Panc1 (cell line): ENCODE data around the gene SDK1. TPM values are rescaled to one million over a fixed set of nuclear protein-coding genes. Genes with fewer than 3 reads are reported as not detected.

Experiments
- ATAC-seq: fragments of 200-7000 bp; cut with Tn5 transposase; 2 replicates; pipeline ENCODE4 v1.9.1; 2020; ENCODE audit warnings: mild to moderate bottlenecking, moderate library complexity
- BruUV-seq: library from RNA; stranded (reverse); fragments of 400-500 nt; replicated peaks from 2 replicates; lab custom pipeline; 2021; lab: Mats Ljungman, UMichigan
- CTCF ChIA-PET: fragments of 300-600 bp; sonication (Branson Sonifier 250); formaldehyde crosslinking; loops from one replicate; lab custom pipeline; 2022; ENCODE audit warnings: antibody characterized with exemption; lab: Charles Lee
- POLR2A ChIA-PET: fragments of 300-600 bp; sonication (Branson Sonifier 250); formaldehyde crosslinking; loops from one replicate; lab custom pipeline; 2022; ENCODE audit warnings: antibody characterized with exemption; lab: Charles Lee
- DNase-seq: peaks from one replicate; pipeline ENCODE4 v3.0.0-alpha.2; 2010; ENCODE audit warnings: low read depth, low spot score
- H3K27ac ChIP-seq: 2 replicates; pipeline ENCODE4 v1.5.1; 2011; ENCODE audit warnings: mild to moderate bottlenecking, low read length, inconsistent platforms
- H3K27me3 ChIP-seq: fragments of 200-500 bp; sonication (Bioruptor generic); 2 replicates; pipeline ENCODE4 v1.6.0; 2014; ENCODE audit warnings: low read length, inconsistent platforms; ENCODE audit not compliant: control insufficient read depth, insufficient read depth
- H3K36me3 ChIP-seq: fragments of 200-500 bp; sonication (Bioruptor generic); 2 replicates; pipeline ENCODE4 v1.5.1; 2014; ENCODE audit warnings: inconsistent platforms, mild to moderate bottlenecking, low read length, moderate library complexity; ENCODE audit not compliant: control insufficient read depth, insufficient read depth
- H3K4me1 ChIP-seq: 2 replicates; pipeline ENCODE4 v1.5.1; 2011; ENCODE audit warnings: inconsistent platforms, mild to moderate bottlenecking, low read length, moderate library complexity; ENCODE audit not compliant: control insufficient read depth, insufficient read depth
- H3K4me3 ChIP-seq, 2 experiments: 2 replicates each; pipeline ENCODE4 v1.5.1; 2011 to 2012; ENCODE audit warnings: low read depth in 2 of 2, low read length in 2 of 2, mild to moderate bottlenecking in 2 of 2, inconsistent platforms in 1 of 2, moderate library complexity in 1 of 2
- H3K9me3 ChIP-seq: fragments of 200-500 bp; sonication (Bioruptor generic); 2 replicates; pipeline ENCODE4 v1.5.1; 2014; ENCODE audit warnings: low read depth, mild to moderate bottlenecking, inconsistent platforms, low read length, moderate library complexity; ENCODE audit not compliant: control insufficient read depth, insufficient read depth
- POLR2AphosphoS5 ChIP-seq: IDR thresholded peaks from 2 replicates; pipeline ENCODE4 v1.6.1; 2012; ENCODE audit warnings: mild to moderate bottlenecking, low read depth, low read length, moderate library complexity
- SIN3A ChIP-seq: IDR thresholded peaks from 2 replicates; pipeline ENCODE4 v1.6.1; 2012; ENCODE audit warnings: low read depth, mild to moderate bottlenecking, low read length, moderate library complexity, borderline replicate concordance; ENCODE audit not compliant: insufficient read depth
- TCF7L2 ChIP-seq: IDR thresholded peaks from 2 replicates; pipeline ENCODE4 v1.6.1; 2011; ENCODE audit warnings: mild to moderate bottlenecking, low read depth, low read length, inconsistent platforms
- in situ Hi-C: cut with HindIII; loops from 2 replicates; pipeline ENCODE4 v1.10.0; 2016; ENCODE audit warnings: low sequenced_read_pairs, low pct_unique_long_range_greater_than_20kb
- intact Hi-C: fragments of 100-400 bp; cut with micrococcal nuclease; formaldehyde crosslinking; loops from one replicate; pipeline ENCODE4 v1.10.0; 2022; ENCODE audit not compliant: unreplicated experiment
- total RNA-seq: library from RNA; stranded (reverse); gene quantifications from one replicate; pipeline ENCODE4 v1.2.1, GENCODE V29; 2021; ENCODE audit not compliant: unreplicated experiment
- TF ChIP-seq, protein P1 (sequence below), 2 experiments: IDR thresholded peaks; 2 replicates each; pipeline ENCODE4 v1.6.1; 2011 to 2012; ENCODE audit warnings: low read depth in 2 of 2, control low read depth in 1 of 2, low read length in 1 of 2, mild to moderate bottlenecking in 1 of 2, moderate library complexity in 1 of 2; ENCODE audit not compliant: insufficient read depth in 1 of 2
- TF ChIP-seq, protein P2 (sequence below): fragments of 450-650 bp; IDR thresholded peaks from 2 replicates; pipeline ENCODE4 v1.5.1; 2017; ENCODE audit warnings: mild to moderate bottlenecking

Gene SDK1
- total RNA-seq, 1 experiment from 2014 or later: 47.4 TPM

DNA sequence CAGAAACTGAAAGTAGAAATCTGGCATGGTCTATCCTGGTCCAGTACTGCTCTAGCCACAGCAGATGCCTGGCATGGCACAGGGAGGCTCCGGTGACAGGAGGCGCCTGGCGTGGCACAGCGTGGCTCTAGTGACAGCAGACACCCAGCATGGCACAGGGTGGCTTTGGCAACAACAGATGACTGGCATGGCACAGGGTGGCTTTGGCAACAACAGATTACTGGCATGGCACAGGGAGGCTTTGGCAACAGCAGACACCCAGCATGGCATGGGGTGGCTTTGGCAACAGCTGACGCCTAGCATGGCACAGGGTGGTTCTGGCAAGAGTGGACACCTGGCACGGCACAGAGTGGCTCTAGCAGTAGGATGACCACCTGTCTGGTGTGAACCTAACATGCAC is 900.5 kb downstream of the SDK1 start:
- CTCF ChIA-PET: no interaction called here
- Histone ChIP-seq H3K9me3 (no peaks in the 10 kb centered on the region), H3K36me3 (no peaks in the 10 kb centered on the region), H3K27me3 (no peaks in the 10 kb centered on the region), H3K4me3 (no peak overlapping the region), H3K4me1 (no peaks in the 10 kb centered on the region), H3K27ac (no peak overlapping the region)
- in situ Hi-C loops: no loop called here
- DNase-seq (no peak), ATAC-seq (no peak)
- TF ChIP-seq SIN3A (no peak), POLR2AphosphoS5 (no peak), TCF7L2 (no peak)
- TF ChIP-seq, protein P1, sequence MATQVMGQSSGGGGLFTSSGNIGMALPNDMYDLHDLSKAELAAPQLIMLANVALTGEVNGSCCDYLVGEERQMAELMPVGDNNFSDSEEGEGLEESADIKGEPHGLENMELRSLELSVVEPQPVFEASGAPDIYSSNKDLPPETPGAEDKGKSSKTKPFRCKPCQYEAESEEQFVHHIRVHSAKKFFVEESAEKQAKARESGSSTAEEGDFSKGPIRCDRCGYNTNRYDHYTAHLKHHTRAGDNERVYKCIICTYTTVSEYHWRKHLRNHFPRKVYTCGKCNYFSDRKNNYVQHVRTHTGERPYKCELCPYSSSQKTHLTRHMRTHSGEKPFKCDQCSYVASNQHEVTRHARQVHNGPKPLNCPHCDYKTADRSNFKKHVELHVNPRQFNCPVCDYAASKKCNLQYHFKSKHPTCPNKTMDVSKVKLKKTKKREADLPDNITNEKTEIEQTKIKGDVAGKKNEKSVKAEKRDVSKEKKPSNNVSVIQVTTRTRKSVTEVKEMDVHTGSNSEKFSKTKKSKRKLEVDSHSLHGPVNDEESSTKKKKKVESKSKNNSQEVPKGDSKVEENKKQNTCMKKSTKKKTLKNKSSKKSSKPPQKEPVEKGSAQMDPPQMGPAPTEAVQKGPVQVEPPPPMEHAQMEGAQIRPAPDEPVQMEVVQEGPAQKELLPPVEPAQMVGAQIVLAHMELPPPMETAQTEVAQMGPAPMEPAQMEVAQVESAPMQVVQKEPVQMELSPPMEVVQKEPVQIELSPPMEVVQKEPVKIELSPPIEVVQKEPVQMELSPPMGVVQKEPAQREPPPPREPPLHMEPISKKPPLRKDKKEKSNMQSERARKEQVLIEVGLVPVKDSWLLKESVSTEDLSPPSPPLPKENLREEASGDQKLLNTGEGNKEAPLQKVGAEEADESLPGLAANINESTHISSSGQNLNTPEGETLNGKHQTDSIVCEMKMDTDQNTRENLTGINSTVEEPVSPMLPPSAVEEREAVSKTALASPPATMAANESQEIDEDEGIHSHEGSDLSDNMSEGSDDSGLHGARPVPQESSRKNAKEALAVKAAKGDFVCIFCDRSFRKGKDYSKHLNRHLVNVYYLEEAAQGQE (IDR thresholded peaks at IDR 0.05; ENCODE audit: insufficient read depth in 1 of 2, low read depth in 2 of 2, low read length in 1 of 2): no peak
- TF ChIP-seq, protein P2, sequence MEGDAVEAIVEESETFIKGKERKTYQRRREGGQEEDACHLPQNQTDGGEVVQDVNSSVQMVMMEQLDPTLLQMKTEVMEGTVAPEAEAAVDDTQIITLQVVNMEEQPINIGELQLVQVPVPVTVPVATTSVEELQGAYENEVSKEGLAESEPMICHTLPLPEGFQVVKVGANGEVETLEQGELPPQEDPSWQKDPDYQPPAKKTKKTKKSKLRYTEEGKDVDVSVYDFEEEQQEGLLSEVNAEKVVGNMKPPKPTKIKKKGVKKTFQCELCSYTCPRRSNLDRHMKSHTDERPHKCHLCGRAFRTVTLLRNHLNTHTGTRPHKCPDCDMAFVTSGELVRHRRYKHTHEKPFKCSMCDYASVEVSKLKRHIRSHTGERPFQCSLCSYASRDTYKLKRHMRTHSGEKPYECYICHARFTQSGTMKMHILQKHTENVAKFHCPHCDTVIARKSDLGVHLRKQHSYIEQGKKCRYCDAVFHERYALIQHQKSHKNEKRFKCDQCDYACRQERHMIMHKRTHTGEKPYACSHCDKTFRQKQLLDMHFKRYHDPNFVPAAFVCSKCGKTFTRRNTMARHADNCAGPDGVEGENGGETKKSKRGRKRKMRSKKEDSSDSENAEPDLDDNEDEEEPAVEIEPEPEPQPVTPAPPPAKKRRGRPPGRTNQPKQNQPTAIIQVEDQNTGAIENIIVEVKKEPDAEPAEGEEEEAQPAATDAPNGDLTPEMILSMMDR: no peak
- no TSS peak for BruUV-seq
- POLR2A ChIA-PET: no interaction called here
- intact Hi-C loops: no loop called here

DNA sequence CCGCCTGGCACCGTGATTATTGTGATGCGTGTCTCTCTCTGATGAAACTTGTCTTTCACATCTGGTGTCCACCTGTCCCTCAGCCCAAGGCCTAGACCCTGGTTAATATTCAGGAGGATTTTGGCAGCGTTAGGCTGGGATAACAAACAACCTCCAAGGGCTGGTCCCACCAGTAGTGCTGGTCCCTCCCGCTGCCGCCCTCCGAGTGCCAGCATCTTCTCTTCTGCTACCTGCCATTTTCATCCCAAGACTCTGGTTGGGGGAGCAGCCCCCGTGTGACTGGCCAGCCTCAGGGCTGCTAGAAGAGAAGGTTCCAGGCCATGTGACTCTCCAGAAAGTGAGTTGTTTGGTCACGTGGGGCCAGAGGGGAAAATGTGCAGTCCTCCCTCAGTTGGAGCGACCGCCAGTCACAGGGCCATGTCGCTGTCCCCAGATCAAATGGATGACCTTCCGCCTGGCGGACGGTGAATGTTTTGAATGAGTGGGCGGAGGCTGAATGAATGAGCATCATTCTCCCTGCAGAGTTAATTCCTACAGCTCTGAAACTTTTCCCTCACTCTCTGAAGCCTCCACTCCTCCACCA is 901.2 kb downstream of the SDK1 start:
- no TSS peak for BruUV-seq
- H3K9me3 ChIP-seq: no peaks in the 10 kb centered on the region
- H3K27me3 ChIP-seq: no peaks in the 10 kb centered on the region
- DNase-seq: no peak
- no peak overlapping the region for H3K27ac ChIP-seq
- in situ Hi-C loops (no loop called here), intact Hi-C loops (no loop called here)
- no peak overlapping the region for H3K4me3 ChIP-seq
- TF ChIP-seq, protein P1 (IDR thresholded peaks at IDR 0.05; ENCODE audit: insufficient read depth in 1 of 2, low read depth in 2 of 2, low read length in 1 of 2): no peak
- TF ChIP-seq POLR2AphosphoS5 (no peak), SIN3A (no peak), TCF7L2 (no peak)
- TF ChIP-seq, protein P2: no peak
- H3K4me1 ChIP-seq: no peaks in the 10 kb centered on the region
- no peak for ATAC-seq
- H3K36me3 ChIP-seq: no peaks in the 10 kb centered on the region
- ChIA-PET POLR2A (no interaction called here), CTCF (no interaction called here)
